Measurements from ENCODE around the gene TNFAIP2.

- TF ChIP-seq CTCF (IDR thresholded peaks at IDR 0.05) (no peak), POLR2A (IDR thresholded peaks at IDR 0.05) (no peak)
These were observed 39.0 kb upstream of the TNFAIP2 start, which contains the start of gene LBHD2 for GRCh38 chr14:103084021-103084919.
